GM12892 (cell line): ENCODE measurements around the gene UNC5C.

Experiments used
- DNase-seq: peaks from one replicate; pipeline ENCODE4 v3.0.0; 2011; ENCODE audit not compliant: insufficient read length
- FAIRE-seq: peaks from 2 replicates; lab custom pipeline; 2011; peaks lifted over from hg19 to GRCh38; lab: Jason Lieb, UNC
- POLR2A ChIP-seq: IDR thresholded peaks from 2 replicates; pipeline ENCODE4 v1.6.1; 2011; ENCODE audit warnings: low read depth, low read length, control low read depth
- POLR2AphosphoS5 ChIP-seq: IDR thresholded peaks from 2 replicates; pipeline ENCODE4 v1.6.1; 2011; ENCODE audit warnings: low read depth, low read length, control low read depth
- TAF1 ChIP-seq: IDR thresholded peaks from 2 replicates; pipeline ENCODE4 v1.6.1; 2011; ENCODE audit warnings: low read depth, mild to moderate bottlenecking, control low read depth, low read length, borderline replicate concordance

UNC5C gene

GRCh38 chr4:95531141-95531540 lies 17.6 kb downstream of the UNC5C start:
- no peak for TF ChIP-seq POLR2A
- no peak for TF ChIP-seq TAF1
- TF ChIP-seq POLR2AphosphoS5, result no peak
- FAIRE-seq, result no peak
- DNase-seq, result no peak

DNA sequence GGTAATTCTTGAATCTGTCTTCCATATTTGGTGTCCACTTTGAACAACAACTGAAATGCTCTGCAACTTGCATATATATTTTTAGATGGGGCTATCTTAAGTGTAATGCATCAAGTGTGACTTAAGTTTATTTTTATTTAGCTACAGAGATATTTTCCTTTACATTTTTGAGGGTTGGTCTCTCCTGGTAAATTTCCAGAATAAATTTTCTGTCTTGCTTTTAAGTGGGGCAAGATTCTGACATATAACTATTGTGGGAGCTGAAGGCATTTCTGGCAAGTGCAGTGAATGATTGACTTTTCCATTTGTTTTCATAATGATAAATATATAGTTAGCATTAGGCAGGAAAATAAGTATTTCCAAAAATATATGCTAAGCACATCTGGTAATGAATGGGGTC lies 18.8 kb downstream of the UNC5C start:
- TF ChIP-seq POLR2AphosphoS5 (no peak), TAF1 (no peak), POLR2A (no peak)
- DNase-seq (no peak), FAIRE-seq (no peak)

DNA sequence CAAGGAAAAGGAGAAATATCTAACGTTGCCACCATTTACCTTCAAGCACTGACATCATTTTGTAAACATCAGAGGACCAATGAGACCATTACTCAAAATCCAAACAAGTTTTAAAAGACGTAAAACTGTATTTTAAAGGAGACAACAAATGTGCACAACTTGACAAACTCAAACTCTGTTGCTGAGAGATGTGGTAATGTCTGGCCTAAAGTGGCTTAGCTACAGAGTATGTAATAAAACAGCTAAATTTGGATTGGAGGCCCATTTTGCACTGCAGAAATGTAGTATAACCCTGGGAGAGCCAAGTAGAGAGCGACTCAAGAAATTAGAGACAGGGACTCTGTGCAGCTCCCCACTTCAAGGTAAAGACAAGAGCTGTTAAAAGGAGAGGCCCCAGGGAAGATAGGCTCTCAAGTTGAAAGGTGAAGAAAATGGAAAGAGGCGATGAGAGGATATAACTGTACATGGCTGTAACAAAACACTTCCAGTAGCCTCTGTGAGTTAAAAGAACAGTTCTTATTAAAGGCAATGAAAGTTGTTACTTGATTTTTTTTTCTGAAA lies 20.3 kb downstream of the UNC5C start:
- DNase-seq (no peak), FAIRE-seq (no peak)
- TF ChIP-seq POLR2AphosphoS5 (no peak), TAF1 (no peak), POLR2A (no peak)

DNA sequence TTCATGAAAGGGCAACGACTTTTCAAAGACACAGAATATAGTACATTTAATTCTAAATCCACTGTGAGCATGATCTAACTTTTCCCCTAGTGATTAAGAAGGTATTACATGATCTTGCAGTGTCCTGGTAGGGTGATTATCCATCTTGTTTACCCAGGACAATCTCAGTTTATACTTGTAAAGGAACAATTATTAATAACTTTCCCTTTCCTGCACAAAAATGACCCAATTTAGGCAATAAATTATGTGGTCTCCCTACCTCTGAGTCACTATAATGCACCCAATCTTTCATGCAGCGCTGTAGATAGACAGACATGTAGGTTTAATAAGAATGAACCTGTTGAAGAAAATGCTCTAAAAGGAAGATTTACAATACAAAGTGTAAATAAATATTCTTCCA lies 22.7 kb downstream of the UNC5C start:
- DNase-seq (no peak), FAIRE-seq (no peak)
- TF ChIP-seq POLR2AphosphoS5 (no peak), POLR2A (no peak)

GRCh38 chr4:95524729-95525128 lies 24.0 kb downstream of the UNC5C start:
- no peak for TF ChIP-seq POLR2A
- no peak for TF ChIP-seq TAF1
- no peak for DNase-seq
- FAIRE-seq, result no peak

DNA sequence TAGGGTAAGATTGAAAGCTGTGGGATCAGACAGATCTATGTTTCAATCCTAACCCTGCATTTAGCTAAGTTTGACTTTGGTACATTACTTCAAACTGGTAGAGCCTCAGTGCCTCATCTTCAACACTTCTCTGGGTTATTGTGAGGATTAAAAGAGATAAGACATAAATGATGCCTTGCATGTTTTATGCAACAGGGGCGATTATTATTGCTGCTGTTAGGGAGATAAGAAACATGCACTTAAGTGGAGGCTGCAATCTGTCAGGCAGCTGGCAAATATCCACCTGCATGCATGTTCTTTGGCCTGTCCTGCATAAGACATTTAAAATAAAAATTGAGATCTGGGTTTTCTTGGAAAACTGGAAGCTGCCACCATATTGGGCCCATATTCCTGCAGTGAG lies 24.6 kb downstream of the UNC5C start:
- DNase-seq (no peak), FAIRE-seq (no peak)

DNA sequence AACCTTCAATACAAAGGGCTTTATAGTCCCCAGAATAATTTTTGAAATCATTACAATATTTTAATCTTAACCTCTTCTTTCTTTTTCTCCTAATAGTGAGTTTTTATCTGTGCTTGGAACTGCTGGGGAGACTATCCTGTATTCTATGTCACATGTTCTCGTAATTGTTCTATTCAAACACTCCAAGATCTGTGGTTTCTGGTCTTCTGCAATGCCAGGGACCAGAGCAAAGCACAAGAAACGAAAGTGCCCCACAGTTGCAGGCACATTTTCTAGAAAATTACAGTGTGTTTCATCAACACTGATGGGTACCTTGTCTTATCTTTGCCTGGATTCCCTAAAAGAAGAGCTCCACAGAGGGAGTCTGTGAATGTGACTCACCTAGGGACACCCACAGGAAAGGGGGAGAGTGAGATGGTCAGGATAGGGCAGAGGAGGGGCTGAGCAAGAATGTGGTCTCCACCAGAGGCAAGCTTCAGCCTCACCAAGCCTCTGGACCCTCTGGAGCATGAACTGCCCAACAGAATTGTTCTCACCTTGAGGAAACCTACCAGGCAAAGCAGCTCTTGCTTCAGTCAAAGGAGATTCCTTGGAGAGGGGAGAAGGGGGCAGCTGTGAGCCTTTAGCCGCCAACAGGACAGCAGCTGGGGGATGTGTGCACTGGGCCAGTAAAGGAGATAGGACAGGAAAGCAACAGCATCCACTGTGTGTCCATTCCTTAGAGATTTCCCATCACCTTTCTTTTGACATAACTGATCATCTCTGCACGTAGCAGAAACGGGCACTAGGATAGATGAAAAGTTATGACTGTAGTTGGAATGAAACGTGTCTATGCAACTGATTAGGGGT lies 25.9 kb downstream of the UNC5C start:
- DNase-seq (no peak), FAIRE-seq (no peak)
- no peak for TF ChIP-seq POLR2A
- TF ChIP-seq TAF1, result no peak
- TF ChIP-seq POLR2AphosphoS5, result no peak

More for the DNA sequence above, 24.6 kb downstream of the UNC5C start:
- TF ChIP-seq TAF1, result no peak

- TF ChIP-seq POLR2AphosphoS5 (no peak), TAF1 (no peak), POLR2A (no peak)
- FAIRE-seq (no peak), DNase-seq (no peak)
These were observed 31.0 kb downstream of the UNC5C start for GRCh38 chr4:95517576-95518345.

DNA sequence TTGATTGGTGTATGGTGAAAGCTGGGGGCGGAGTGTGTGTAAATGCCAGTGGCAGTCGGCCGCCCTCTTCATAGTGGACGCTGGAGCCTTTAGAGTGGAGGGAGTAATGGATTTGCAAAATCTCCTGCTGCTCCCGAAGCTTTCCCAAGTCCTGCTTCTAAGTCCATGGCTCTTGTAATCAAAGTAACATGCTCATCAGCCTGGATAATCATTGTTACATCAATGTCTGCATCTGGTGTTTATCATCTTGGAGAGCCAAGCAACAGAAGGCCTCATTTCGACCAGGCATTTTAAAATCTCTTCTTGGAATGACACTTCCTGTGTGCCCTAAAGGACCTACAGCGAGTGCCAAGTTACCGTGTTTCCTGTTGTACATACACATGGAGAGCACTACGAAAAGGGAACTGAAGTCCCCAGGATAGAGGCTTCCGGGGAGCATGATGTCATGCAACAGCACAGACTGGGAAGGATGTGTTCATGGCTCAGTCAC lies 32.2 kb downstream of the UNC5C start:
- TF ChIP-seq POLR2AphosphoS5 (no peak), POLR2A (no peak), TAF1 (no peak)
- no peak for FAIRE-seq

GRCh38 chr4:95515589-95515988 lies 33.2 kb downstream of the UNC5C start:
- TF ChIP-seq TAF1, result no peak
- no peak for TF ChIP-seq POLR2AphosphoS5
- no peak for TF ChIP-seq POLR2A
- FAIRE-seq (no peak), DNase-seq (no peak)

More for the DNA sequence above, 32.2 kb downstream of the UNC5C start:
- no peak for DNase-seq

- DNase-seq (no peak), FAIRE-seq (no peak)
- TF ChIP-seq POLR2A (no peak), POLR2AphosphoS5 (no peak), TAF1 (no peak)
These were observed 35.8 kb downstream of the UNC5C start for GRCh38 chr4:95513022-95513421.
